Subcutaneous abdominal adipose tissue (tissue), 5 donors: ENCODE measurements around the gene PCLO.

ENCODE experiments used
- H3K27ac ChIP-seq: one replicate; pipeline ENCODE4 v1.7.0; 2013; ENCODE audit warnings: low read depth, mild to moderate bottlenecking, inconsistent platforms, low read length, moderate library complexity
- H3K27me3 ChIP-seq, 5 donors: one replicate each; pipeline ENCODE4 v1.7.0; 2013; ENCODE audit warnings: low read length in 5 of 5, inconsistent platforms in 1 of 5; ENCODE audit not compliant: control insufficient read depth in 5 of 5, insufficient read depth in 4 of 5
- H3K36me3 ChIP-seq, 5 donors: one replicate each; pipeline ENCODE4 v1.7.0; 2013; ENCODE audit warnings: low read length in 5 of 5; ENCODE audit not compliant: control insufficient read depth in 5 of 5, insufficient read depth in 5 of 5
- H3K4me1 ChIP-seq, 5 donors: one replicate each; pipeline ENCODE4 v1.7.0; 2013; ENCODE audit warnings: low read length in 5 of 5, mild to moderate bottlenecking in 3 of 5, moderate library complexity in 1 of 5; ENCODE audit not compliant: control insufficient read depth in 5 of 5, insufficient read depth in 5 of 5
- H3K4me3 ChIP-seq, 5 donors: one replicate each; pipeline ENCODE4 v1.7.0; 2013; ENCODE audit warnings: low read length in 5 of 5, low read depth in 1 of 5
- H3K9ac ChIP-seq, 5 donors: one replicate each; pipeline ENCODE4 v1.7.0; 2013; ENCODE audit warnings: low read length in 5 of 5, mild to moderate bottlenecking in 4 of 5, moderate library complexity in 3 of 5
- H3K9me3 ChIP-seq, 5 donors: one replicate each; pipeline ENCODE4 v1.7.0; 2013; ENCODE audit warnings: low read length in 5 of 5; ENCODE audit not compliant: control insufficient read depth in 5 of 5
- donor health status: healthy.
- donor health status: healthy.
- donor health status: healthy.
- donor health status: healthy.
- donor health status: healthy.

PCLO gene

DNA sequence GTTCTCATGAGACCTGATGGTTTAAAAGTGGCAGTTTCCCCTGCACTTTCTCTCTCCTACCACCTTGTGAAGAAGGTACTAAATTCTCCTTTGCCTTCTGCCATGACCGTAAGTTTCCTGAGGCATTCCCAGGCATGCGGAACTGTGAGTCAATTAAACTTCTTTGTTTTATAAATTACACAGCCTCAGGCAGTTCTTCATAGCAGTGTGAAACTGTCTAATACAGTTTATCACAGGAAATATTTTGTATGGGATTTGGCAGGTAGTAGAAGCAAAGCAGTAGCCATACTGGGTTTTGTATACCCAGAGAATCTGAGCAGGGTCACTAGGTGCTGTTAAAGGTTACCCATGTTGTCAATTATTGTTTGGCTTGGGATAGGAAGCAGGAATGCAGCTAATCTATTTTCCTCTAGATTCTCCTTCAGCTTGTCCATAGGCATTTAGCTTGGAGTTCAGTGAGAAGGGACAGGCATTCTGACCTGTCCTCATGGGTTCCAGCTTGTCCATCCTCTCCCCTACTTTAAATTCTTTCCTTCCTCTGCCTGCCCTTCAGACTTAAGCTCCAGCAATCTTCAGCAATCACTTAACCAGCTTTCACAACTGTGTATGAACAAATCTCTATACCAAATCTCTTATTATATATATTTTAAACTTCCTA, 186.7 kb downstream of the PCLO start:
- no peaks in the 10 kb centered on the region for H3K9me3 ChIP-seq
- no peaks in the 10 kb centered on the region for H3K36me3 ChIP-seq
- no peaks in the 10 kb centered on the region for H3K4me1 ChIP-seq
- no peak overlapping the region for H3K27ac ChIP-seq
- H3K27me3 ChIP-seq, result no peaks in the 10 kb centered on the region
- H3K4me3 ChIP-seq, result no peak overlapping the region
- no peak overlapping the region for H3K9ac ChIP-seq

DNA sequence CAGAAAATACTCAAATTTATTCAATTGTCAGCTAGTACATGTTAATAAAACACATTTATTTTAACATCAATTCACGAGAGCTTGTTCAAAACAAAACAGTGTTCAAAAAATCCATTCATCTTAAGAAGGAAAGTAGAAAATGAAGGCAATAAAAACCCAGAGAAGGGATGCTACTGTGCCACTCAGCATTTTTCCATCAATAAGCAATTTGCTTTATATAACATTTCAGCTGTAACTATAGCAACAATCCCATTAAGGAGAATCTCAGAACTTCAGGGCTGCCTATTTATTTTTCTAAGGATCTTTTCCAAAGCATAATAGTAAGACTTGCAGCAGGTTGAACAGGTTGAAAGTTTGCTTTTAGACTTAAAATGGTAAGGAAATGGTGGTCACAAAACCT, 190.5 kb downstream of the PCLO start:
- Histone ChIP-seq H3K27me3 (no peaks in the 10 kb centered on the region), H3K27ac (no peak overlapping the region), H3K4me3 (no peak overlapping the region), H3K4me1 (peaks cover 0 to 3% (median 0%) of the 10 kb centered on the region in 5 donors), H3K9me3 (no peaks in the 10 kb centered on the region), H3K36me3 (no peaks in the 10 kb centered on the region), H3K9ac (no peak overlapping the region)

DNA sequence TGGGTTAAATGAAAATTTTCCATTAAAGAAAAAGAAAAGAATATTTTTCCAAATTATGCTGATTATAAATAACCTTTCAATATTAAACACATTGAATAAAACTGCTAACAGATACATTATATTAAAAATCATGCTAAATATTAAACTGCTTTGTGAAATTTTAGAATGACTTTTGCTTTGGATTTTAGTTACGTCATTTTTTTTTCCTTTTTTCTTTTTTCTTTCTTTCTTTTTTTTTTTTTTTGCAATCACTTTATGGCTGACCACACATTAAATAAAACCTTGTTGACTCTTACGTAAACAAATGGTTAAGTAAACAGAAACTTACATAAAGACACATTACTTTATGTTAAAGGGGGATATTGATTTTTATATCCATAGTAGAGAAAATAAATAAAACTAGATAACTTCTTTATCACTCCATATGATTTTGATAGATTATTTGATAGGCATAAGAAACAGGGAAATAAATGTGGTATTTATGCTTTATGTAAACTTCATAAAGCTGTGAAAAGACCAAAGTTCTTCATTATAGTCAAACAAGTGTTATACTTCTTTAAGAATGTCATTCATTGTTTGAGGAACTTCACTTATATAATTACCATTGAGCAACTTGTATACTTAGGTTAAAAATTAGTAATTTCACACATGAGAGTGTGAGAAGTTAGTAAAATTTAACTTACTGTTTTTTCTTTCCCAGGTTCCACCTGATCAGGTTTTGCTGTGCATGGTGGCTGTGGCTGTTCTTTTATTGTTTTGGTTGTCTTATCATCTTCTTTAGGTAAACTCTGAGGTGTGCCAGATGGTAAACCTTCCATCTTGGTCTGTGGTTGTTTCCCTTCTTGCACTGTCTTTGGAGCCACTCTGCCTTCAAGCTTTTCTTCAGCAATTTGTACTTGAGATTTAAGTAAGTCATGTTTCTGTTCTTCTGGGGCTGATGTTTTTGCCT, 197.3 kb downstream of the PCLO start:
- no peaks in the 10 kb centered on the region for H3K36me3 ChIP-seq
- no peaks in the 10 kb centered on the region for H3K9me3 ChIP-seq
- no peak overlapping the region for H3K27ac ChIP-seq
- H3K4me1 ChIP-seq, result peaks cover 0 to 19% (median 0%) of the 10 kb centered on the region in 5 donors
- no peak overlapping the region for H3K4me3 ChIP-seq
- H3K9ac ChIP-seq, result no peak overlapping the region
- H3K27me3 ChIP-seq, result no peaks in the 10 kb centered on the region

DNA sequence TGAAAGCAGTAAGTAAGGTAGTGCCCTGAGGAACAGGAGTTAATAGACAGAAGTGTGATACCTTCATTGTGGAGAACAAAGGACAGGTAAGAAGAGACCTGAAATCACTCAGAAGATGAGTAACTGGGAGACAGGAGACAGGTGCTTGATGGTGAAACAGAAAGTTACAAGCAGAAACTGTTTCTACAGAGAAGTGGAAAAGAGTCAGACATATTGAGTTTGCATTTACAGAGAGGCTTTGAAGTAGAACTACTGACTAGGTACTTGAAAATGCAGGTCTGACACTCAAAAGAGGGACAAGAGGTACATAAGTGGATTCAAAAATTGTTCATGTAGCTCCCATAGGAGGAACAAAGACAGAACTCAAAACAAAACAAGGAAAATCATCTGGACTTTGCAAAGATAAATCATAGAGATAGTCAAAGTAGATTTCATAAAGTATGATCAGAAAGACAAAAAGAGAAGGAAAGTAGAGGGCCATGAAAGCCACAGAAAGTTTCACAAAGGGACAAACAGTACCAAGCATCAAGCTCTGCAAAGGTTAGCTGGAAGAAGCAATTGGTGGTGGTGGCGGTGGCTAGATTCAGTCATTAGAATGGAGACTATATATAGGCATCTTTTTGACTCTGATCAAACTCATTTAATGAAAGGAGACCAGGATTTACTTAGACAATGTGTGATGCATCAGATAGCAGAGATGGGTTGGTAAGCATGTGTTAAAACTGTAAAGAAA, 198.4 kb downstream of the PCLO start:
- no peak overlapping the region for H3K4me3 ChIP-seq
- no peaks in the 10 kb centered on the region for H3K36me3 ChIP-seq
- no peaks in the 10 kb centered on the region for H3K27me3 ChIP-seq
- H3K9ac ChIP-seq, result no peak overlapping the region
- no peak overlapping the region for H3K27ac ChIP-seq
- H3K9me3 ChIP-seq, result no peaks in the 10 kb centered on the region
- peaks cover 0 to 19% (median 0%) of the 10 kb centered on the region in 5 donors for H3K4me1 ChIP-seq

DNA sequence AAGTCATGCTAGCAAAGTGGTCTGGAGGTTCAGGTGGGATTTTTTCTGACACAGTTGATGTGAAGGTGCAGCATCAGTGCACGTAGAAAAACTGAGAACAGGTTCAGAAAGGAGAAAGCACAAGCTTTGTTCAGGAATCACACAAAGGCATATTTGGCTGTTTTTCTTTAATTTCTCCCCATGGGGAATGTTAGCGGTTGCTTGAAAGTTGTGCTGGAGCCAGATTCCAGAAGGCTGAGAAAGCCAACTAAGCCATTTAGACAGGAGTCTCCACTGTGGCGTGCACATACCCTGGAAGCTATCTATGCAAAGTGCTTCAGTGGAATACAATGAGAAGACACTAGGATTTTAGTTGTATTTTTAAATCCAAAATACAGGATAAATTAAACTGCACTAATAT, 201.4 kb downstream of the PCLO start:
- Histone ChIP-seq H3K27ac (no peak overlapping the region), H3K4me1 (peaks cover 0 to 15% (median 0%) of the 10 kb centered on the region in 5 donors), H3K36me3 (no peaks in the 10 kb centered on the region), H3K9ac (no peak overlapping the region), H3K4me3 (peak overlapping the region in 3 of 5 donors; percentile 7 to 59 (median 53)), H3K27me3 (no peaks in the 10 kb centered on the region), H3K9me3 (no peaks in the 10 kb centered on the region)

DNA sequence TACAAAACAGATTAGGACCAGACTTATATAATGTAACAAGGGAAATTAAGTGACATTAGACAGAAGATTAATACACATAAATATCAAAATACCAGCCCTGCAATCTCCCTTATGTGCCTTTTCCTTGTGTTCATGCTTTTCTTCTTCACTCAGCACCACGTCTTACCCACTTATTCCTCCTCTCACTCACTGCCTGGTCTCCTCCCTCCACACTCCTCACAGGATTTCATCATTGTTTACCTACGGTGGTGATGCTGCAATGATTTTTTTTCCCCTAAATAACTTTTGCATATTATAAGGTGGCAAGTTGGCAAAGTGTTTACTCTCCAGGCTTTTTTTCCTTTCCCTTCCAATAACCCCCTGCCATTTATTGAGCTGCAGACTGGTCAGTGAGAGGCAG, 203.2 kb downstream of the PCLO start:
- H3K9me3 ChIP-seq, result no peaks in the 10 kb centered on the region
- no peak overlapping the region for H3K9ac ChIP-seq
- H3K27ac ChIP-seq, result no peak overlapping the region
- H3K36me3 ChIP-seq, result no peaks in the 10 kb centered on the region
- H3K4me3 ChIP-seq, result no peak overlapping the region
- peaks cover 0 to 15% (median 0%) of the 10 kb centered on the region in 5 donors for H3K4me1 ChIP-seq
- H3K27me3 ChIP-seq, result no peaks in the 10 kb centered on the region

DNA sequence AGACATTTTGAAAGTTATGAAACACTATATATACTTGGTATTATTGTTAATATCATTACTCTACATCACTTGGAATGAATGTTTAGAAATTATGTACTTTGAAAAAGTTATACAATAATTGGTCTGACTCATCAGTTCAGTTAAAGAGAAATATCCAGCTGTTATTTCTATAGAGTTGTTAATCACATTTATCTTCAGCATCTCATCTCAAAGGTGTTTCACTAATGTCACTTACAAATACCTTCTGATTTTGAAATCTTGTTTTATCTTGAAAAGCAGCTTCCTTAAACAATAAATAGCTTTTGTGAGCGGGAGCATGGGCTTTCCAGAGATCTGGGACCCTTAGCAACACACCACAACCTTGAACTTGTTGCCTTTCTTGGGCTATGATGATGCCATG, 205.2 kb downstream of the PCLO start:
- Histone ChIP-seq H3K36me3 (no peaks in the 10 kb centered on the region), H3K27ac (no peak overlapping the region), H3K4me3 (no peak overlapping the region), H3K9ac (no peak overlapping the region), H3K9me3 (no peaks in the 10 kb centered on the region), H3K4me1 (peaks cover 0 to 15% (median 0%) of the 10 kb centered on the region in 5 donors), H3K27me3 (no peaks in the 10 kb centered on the region)

DNA sequence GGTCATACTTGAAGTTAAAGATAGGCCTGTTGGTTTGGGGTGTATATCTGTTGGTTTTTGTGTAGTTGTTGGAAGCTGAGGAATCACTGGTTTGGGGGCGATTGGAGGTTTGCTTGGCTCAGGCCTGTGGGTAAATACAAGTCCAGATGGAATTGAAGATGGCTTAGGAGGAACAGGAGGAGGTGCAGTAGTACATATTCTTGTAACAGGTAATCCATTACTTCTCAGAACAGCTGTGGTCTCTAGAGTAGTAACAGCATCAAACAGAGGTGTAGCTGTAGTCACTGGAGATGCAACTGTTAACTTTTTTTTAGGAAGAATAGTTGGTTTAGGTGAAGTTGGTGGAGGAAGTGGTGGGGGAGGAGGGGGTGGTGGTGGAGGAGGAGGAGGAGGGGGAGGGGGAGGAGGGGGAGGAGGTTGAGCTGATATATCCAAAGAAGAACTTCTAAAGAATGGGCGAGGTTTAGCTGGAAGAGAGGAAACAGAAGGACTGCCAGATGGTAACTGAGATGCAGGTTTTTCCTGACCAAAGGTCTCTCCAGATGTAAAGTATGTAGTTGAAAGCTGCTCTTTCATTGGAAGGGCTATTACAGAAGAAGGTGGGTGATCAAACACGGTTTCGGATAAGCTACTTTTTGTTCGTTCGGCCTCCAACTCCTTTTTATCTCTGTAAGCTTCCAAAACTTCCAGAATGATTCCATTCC, 209.2 kb downstream of the PCLO start:
- H3K4me1 ChIP-seq, result no peaks in the 10 kb centered on the region
- H3K4me3 ChIP-seq, result no peak overlapping the region
- H3K27me3 ChIP-seq, result no peaks in the 10 kb centered on the region
- peaks cover 0 to 4% (median 0%) of the 10 kb centered on the region in 5 donors for H3K9me3 ChIP-seq
- H3K36me3 ChIP-seq, result no peaks in the 10 kb centered on the region
- no peak overlapping the region for H3K27ac ChIP-seq
- H3K9ac ChIP-seq, result no peak overlapping the region

DNA sequence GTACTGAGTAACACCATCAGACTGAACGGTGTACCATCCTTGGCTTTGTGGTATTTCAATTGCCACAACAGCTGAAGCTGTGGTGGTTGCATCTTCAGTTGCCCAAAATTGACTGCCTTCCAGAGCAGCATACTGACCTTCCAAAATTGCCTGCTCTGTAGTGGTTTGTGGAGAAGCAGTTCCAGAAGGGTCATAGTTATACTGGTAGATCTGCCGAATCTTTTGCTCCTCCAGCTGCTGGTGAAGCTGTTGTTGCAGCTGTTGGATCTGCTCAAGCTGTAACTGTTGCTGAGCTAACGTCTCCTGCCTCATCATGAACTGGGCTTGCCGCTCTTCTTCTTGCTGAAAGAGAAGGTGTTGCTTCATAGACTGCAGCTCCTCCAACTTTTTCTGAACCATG, 212.2 kb downstream of the PCLO start:
- no peaks in the 10 kb centered on the region for H3K36me3 ChIP-seq
- H3K4me1 ChIP-seq, result no peaks in the 10 kb centered on the region
- no peak overlapping the region for H3K4me3 ChIP-seq
- H3K9me3 ChIP-seq, result peaks cover 0 to 4% (median 0%) of the 10 kb centered on the region in 5 donors
- no peak overlapping the region for H3K9ac ChIP-seq
- H3K27ac ChIP-seq, result no peak overlapping the region
- H3K27me3 ChIP-seq, result no peaks in the 10 kb centered on the region
